Fibroblast of pulmonary artery (primary cell): ENCODE results near the gene AGRP.

ENCODE experiments used
- DNase-seq: peaks from one replicate; pipeline ENCODE4 v3.0.0-alpha.2; 2010; ENCODE audit warnings: low read depth
- H3K4me3 ChIP-seq: replicated peaks from 2 replicates; pipeline ENCODE4 v1.5.1; 2011; ENCODE audit warnings: low read depth, mild to moderate bottlenecking, control low read depth, low read length, moderate library complexity
- CTCF ChIP-seq: IDR thresholded peaks from 2 replicates; pipeline ENCODE4 v1.5.1; 2011; ENCODE audit warnings: mild to moderate bottlenecking, control low read depth, low read length, inconsistent platforms; ENCODE audit errors: missing control alignments

AGRP gene

DNA sequence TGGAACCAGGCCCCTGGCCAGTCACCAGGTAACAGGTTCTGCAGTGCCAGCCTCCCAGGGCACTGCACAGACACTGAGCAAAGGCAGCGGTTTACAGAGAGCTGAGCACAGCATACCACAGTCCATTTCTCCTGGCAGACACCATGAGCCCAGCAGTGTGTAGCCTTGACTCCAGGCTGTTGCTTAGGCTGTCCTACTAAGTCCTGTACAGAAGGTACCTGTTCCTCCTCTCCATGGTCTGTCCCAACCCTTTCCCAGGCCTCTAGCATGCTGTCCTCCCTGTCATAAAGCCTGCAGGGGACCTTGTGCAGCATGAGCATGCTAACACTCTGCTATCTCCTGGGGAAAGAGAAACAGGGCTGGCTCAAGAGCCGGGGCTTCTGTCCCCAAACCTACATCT is 22.4 kb downstream of the AGRP start:
- TF ChIP-seq CTCF, result no peak
- no peak for DNase-seq
- no peak overlapping the region for H3K4me3 ChIP-seq

DNA sequence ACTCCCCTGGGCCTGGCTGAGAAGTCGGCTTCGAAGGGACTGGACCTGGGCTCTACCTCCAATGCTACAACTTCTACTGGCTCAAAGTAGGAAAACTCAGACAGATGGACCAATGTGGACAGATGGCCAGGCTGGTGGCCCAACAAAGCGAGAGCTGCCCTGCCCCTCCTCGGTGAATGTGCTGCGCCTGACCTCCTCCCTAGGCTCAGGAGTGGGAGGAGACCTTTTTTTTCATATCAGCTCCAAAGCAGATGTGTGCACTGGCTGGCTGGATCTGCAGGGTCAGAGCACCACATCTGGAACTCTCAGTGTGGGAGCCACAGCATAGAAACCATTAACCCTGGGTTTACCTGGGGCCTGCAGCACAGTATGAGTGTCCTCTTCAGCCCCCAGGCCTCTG is 23.2 kb downstream of the AGRP start:
- no peak overlapping the region for H3K4me3 ChIP-seq
- no peak for DNase-seq
- TF ChIP-seq CTCF, result no peak

- DNase-seq, result no peak
- no peak for TF ChIP-seq CTCF
- no peak overlapping the region for H3K4me3 ChIP-seq
Measured at GRCh38 chr16:67459861-67460150, 23.5 kb downstream of the AGRP start.

- no peak for DNase-seq
- H3K4me3 ChIP-seq, result no peak overlapping the region
- no peak for TF ChIP-seq CTCF
Measured at GRCh38 chr16:67459066-67459860, 24.1 kb downstream of the AGRP start.

GRCh38 chr16:67458121-67458641 is 25.2 kb downstream of the AGRP start:
- TF ChIP-seq CTCF, result no peak
- DNase-seq, result peak; percentile 34
- H3K4me3 ChIP-seq, result no peak overlapping the region

DNA sequence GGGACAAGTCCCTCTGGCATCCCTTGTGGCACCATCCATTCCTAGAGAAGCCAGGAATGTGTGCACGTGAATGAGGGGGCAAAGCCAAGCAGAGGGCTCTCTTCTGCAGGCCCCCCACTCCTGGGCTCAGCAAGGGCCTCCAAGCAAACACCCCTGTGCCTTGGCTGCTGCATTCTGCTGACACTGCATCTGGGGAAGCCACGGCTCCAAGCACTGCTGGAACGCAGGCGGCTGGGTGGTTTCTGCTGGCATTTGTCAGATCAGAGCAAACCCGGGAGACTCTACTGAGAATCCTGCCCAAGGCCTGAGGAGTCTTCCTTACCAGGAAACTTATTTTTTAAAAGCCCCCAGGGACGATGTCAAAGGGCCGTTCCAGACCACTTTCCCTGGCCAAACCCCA is 25.7 kb downstream of the AGRP start:
- no peak overlapping the region for H3K4me3 ChIP-seq
- no peak for DNase-seq
- TF ChIP-seq CTCF, result no peak

GRCh38 chr16:67456391-67457081 is 26.8 kb downstream of the AGRP start:
- TF ChIP-seq CTCF, result peak; percentile 61
- H3K4me3 ChIP-seq, result no peak overlapping the region
- peak; percentile 63 for DNase-seq
